ENCODE results near the gene HLA-DRB5. TPM values are rescaled to one million over a fixed set of nuclear protein-coding genes. Genes with fewer than 3 reads are reported as not detected.
A peak's percentile ranks its signal among the peaks of the same experiment; 100 is the strongest.

The HLA-DRB5 gene
- 18.5 and 25.2 TPM in 2 replicates for total RNA-seq (2013; cell fraction: nucleolus; rRNA removed)
- total RNA-seq (2014; rRNA removed) = 59.4 and 60.7 TPM in 2 replicates
- total RNA-seq (2014; rRNA removed; fragmentation: Illumina TruSeq; extraction: Trizol) = 52.2 and 57.1 TPM in 2 replicates
- total RNA-seq (2021) = 84.0 and 88.3 TPM in 2 replicates
- 20.6 TPM for polyA plus RNA-seq (2011; ENCODE audit: low read depth)
- polyA plus RNA-seq (2011; rRNA removed) = 69.3 and 108 TPM in 2 replicates
- 136 and 171 TPM in 2 replicates for polyA plus RNA-seq (2011; cell fraction: cytosol; rRNA removed)
- polyA plus RNA-seq (2011; cell fraction: nucleus; rRNA removed) = 59.7 and 86.8 TPM in 2 replicates
- polyA plus RNA-seq (2012) = 63.7 and 78.6 TPM in 2 replicates
- 38.0 and 39.2 TPM in 2 replicates for polyA plus RNA-seq (2014; fragmentation: Illumina TruSeq; extraction: Trizol)
- 10 to 100 TPM; 38.5 to 40.6 TPM for polyA plus RNA-seq (2014; fragmentation: Nextera tagmentation; extraction: Ambion mirVana)
- 66.3 and 81.7 TPM in 2 replicates for polyA plus RNA-seq (2014; rRNA removed)
- 10 to 100 TPM; 84.0 to 91.8 TPM for polyA plus RNA-seq (2016; fragmentation: Nextera tagmentation; extraction: Ambion mirVana)
- 48.9 and 79.2 TPM in 2 replicates for polyA minus RNA-seq (2011; rRNA and poly(A)+ RNA removed)
- 27.8 and 29.1 TPM in 2 replicates for polyA minus RNA-seq (2011; cell fraction: cytosol; rRNA and poly(A)+ RNA removed)
- polyA minus RNA-seq (2011; cell fraction: nucleus; rRNA and poly(A)+ RNA removed) = 9.3 and 10.3 TPM in 2 replicates
- percentile 88 among the genes with signal in this experiment for Bru-seq, nascent RNA
- BruChase-seq, experiment 1, labeled RNA remaining after a 6-hour chase = percentile 95 among the genes with signal in this experiment
- percentile 86 among the genes with signal in this experiment for BruChase-seq, experiment 2, labeled RNA remaining after a 2-hour chase
- long read RNA-seq, experiment 1 = 0 reads
- long read RNA-seq, experiment 2, partial matches to known transcripts = 0 of 1 reads
- long read RNA-seq, experiment 2, other reads (novel, unspliced or antisense) = 1 of 1 reads

DNA sequence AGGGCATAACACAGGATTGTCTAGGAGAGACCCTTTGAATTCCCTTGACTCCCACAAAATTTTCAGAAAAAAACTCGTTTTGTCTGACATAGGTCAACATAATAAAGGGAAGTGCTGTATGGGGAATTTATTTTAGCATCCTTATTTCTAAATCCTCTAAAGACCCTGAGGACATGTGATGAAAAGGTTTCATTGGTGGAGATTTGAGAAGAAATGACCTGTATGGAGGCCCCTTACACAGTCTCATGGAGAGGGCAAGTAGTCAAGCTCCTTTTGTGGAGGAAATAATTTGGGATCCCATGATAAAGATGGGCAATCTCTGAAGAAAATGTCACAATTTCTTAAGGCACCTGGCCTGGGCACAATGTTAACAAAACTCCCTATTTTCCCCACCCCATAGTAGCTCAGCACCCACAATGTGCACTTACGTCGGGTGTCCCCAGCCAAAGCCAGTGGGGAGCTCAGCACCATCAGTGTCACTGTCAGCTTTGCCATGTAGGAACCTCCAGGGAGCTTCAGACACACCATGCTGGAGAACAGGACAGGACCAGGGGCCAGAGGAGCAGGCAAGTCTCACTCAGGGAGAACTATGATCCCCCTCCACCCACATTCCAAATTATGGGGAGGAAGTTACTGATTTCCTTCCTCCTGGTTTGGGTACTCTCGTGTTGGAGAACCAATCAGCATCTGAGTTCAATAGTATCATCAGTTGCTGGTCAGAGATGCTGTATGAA, at the start of gene HLA-DRB5:
HLA-DRB5 (minus strand) TSS at position 591 of the 734 bp plus-strand sequence; CDS start at position 528, 63 bp downstream.
- RAD21 ChIA-PET (ENCODE audit: unreplicated experiment) = interaction anchor here (0.6 to 1.1 kb wide), 3 partner anchors 46 to 91 kb away, joined by 3 to 5 read pairs (median 4); partner anchors contain the start of gene HLA-DRA
- no peaks in the 10 kb centered on the region for H4K20me1 ChIP-seq (ENCODE audit: control insufficient read depth, insufficient read depth)
- POLR2A ChIA-PET = interaction anchor here (0.8 to 1.1 kb wide), 5 partner anchors 41 to 59 kb away, joined by 3 to 6 read pairs (median 5); no protein-coding TSS in a partner anchor
- H3K27me3 ChIP-seq (replicated peaks in 1 of 2; ENCODE audit: control insufficient read depth in 2 of 2, insufficient read depth in 2 of 2, low read length in 1 of 2) = no peaks in the 10 kb centered on the region
- peak; percentile 81 for FAIRE-seq
- H3K4me2 ChIP-seq (ENCODE audit: control insufficient read depth, insufficient read depth) = peak within 1 kb of the TSS; percentile 21; the same call in 1 of the 2 replicates
- intact Hi-C loops (cut with micrococcal nuclease; ENCODE audit: unreplicated experiment) = loop anchor here (2.0 kb wide), 1 partner anchor 41 kb away; no protein-coding TSS in a partner anchor
- ATAC-seq = peak; percentile 90
- no peaks in the 10 kb centered on the region for H3K36me3 ChIP-seq (ENCODE audit: control insufficient read depth in 2 of 2, insufficient read depth in 2 of 2, low read length in 1 of 2)
- H3K79me2 ChIP-seq (ENCODE audit: control insufficient read depth, insufficient read depth, low read length) = peaks cover 10% of the 10 kb centered on the region
- no peaks in the 10 kb centered on the region for H3K9me3 ChIP-seq (replicated peaks; ENCODE audit: control insufficient read depth, insufficient read depth, low read length)
- H3K9ac ChIP-seq (ENCODE audit: control insufficient read depth, insufficient read depth, low read length) = peak within 1 kb of the TSS; percentile 79
- in situ Hi-C loops (cut with MboI) = loop anchor here (5.0 to 10.0 kb wide), 2 partner anchors 55 to 57 kb away; partner anchors contain the start of gene HLA-DRB1
- H2AFZ ChIP-seq (ENCODE audit: control insufficient read depth, low read depth, low read length) = no peak within 1 kb of the TSS; the same call in 1 of the 2 replicates
- CTCF ChIA-PET = no interaction called here
- WGBS (ENCODE audit: insufficient coverage, insufficient replicate concordance, low lambda C conversion rate, missing lambda C conversion rate) = 0% methylated on average over 3 of the region's 4 CpGs
- peak within 1 kb of the TSS; percentile 58; the same call in 1 of the 2 replicates for H3K4me3 ChIP-seq
- peak within 1 kb of the TSS; percentile 92 for H3K27ac ChIP-seq (ENCODE audit: control insufficient read depth, insufficient read depth)
- DNase-seq (ENCODE audit: low read depth, low spot score) = peak; percentile 58
- TSS peak; percentile 100 for BruUV-seq (replicated peaks)
- no peaks in the 10 kb centered on the region for H3K4me1 ChIP-seq (ENCODE audit: control insufficient read depth, insufficient read depth, low read length)
- SMC1A ChIA-PET (ENCODE audit: uncharacterized antibody, unreplicated experiment) = no interaction called here
- TF ChIP-seq TCF3 (IDR thresholded peaks at IDR 0.05; ENCODE audit: borderline replicate concordance, insufficient read depth, low read depth, low read length) (0 out of 2 replicates have a peak, but pooled peaks have one; percentile 24), RFX5 (IDR thresholded peaks at IDR 0.05; ENCODE audit: low read depth, low read length) (peak; percentile 93), YY1 (IDR thresholded peaks at IDR 0.05; ENCODE audit: low read depth, low read length) (0 out of 2 replicates have a peak, but pooled peaks have one; percentile 27), ELK1 (IDR thresholded peaks at IDR 0.05; ENCODE audit: low read depth, low read length) (no peak), CHD4 (IDR thresholded peaks at IDR 0.05) (no peak), PML (IDR thresholded peaks at IDR 0.05; ENCODE audit: low read length) (peak; percentile 86), POLR2A (IDR thresholded peaks at IDR 0.05; ENCODE audit: low read depth, low read length) (peak; percentile 73), CREM (IDR thresholded peaks at IDR 0.05; ENCODE audit: low read depth) (peak; percentile 20; the same call in 1 of the 2 replicates), POLR2AphosphoS5 (IDR thresholded peaks at IDR 0.05; ENCODE audit: low read length) (peak; percentile 89), SPI1 (IDR thresholded peaks at IDR 0.05; ENCODE audit: borderline replicate concordance, insufficient read depth, low read depth, low read length) (no peak), RUNX3 (IDR thresholded peaks at IDR 0.05; ENCODE audit: low read length) (peak; percentile 17; the same call in 1 of the 2 replicates), NFYA (IDR thresholded peaks at IDR 0.05; ENCODE audit: borderline replicate concordance, low read depth, low read length) (no peak), TAF1 (IDR thresholded peaks at IDR 0.05; ENCODE audit: borderline replicate concordance, low read depth, low read length) (peak; percentile 76), POU2F2 (IDR thresholded peaks at IDR 0.05; ENCODE audit: borderline replicate concordance, low read depth, low read length) (peak; percentile 71; the same call in 1 of the 3 replicates), MLLT1 (IDR thresholded peaks at IDR 0.05) (0 out of 2 replicates have a peak, but pooled peaks have one; percentile 46), SMAD5 (IDR thresholded peaks at IDR 0.05; ENCODE audit: low read depth) (peak; percentile 70; the same call in 1 of the 2 replicates), CBFB (IDR thresholded peaks at IDR 0.05; ENCODE audit: low read depth) (no peak)
